ENCODE results near the gene TLNRD1.

DNA sequence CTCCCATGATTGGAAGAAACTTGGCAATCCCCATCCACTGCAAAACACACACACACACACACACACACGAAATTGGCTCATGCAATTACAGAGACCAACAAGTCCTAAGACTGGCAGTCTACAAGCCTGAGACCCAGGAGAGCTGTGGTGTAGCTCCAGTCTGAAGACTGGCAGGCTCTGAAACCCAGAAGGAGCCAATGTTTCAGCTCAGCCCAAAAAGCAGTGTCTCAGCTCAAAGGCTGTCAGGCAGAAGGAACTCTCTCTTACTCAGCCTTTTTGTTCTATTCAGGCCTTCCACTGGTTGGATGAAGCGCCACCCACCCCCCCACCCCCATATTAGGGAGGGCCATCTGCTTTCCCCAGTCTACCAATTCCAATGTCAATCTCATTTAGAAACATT, 43.2 kb upstream of the TLNRD1 start:
- no peak for TF ChIP-seq CTCF (conservative IDR thresholded peaks at IDR 0.05 in 1 of 2, IDR thresholded peaks at IDR 0.05 in 1 of 2; ENCODE audit: extremely low read depth in 1 of 2, insufficient read depth in 1 of 2, low read depth in 1 of 2, low read length in 2 of 2)
- no peak for TF ChIP-seq EZH2 (IDR thresholded peaks at IDR 0.05; ENCODE audit: borderline replicate concordance, low read length)

All from mammary epithelial cell (primary cell).